Ovary (tissue), 3 donors: ENCODE measurements around the gene CCDC106.

Experiments
- POLR2A ChIP-seq: fragments of 450-650 bp; IDR thresholded peaks from one replicate; pipeline ENCODE4 v1.6.1; 2017; ENCODE audit warnings: antibody characterized with exemption, mild to moderate bottlenecking, moderate library complexity
- TF ChIP-seq, protein P1 (sequence below), 3 donors: fragments of 450-650 bp in 2 of 3; fragments of 200-600 bp in 1 of 3; IDR thresholded peaks; one replicate each; pipeline versions ENCODE4 v1.5.1 to v1.8.0; 2016 to 2022; ENCODE audit warnings: antibody characterized with exemption in 3 of 3, mild to moderate bottlenecking in 1 of 3
- donor health status: DM: no; HTN: no; CAD: no.

GRCh38 chr19:55685776-55686175 is 37.8 kb downstream of the CCDC106 start:
- TF ChIP-seq POLR2A, result no peak
- TF ChIP-seq, protein P1, sequence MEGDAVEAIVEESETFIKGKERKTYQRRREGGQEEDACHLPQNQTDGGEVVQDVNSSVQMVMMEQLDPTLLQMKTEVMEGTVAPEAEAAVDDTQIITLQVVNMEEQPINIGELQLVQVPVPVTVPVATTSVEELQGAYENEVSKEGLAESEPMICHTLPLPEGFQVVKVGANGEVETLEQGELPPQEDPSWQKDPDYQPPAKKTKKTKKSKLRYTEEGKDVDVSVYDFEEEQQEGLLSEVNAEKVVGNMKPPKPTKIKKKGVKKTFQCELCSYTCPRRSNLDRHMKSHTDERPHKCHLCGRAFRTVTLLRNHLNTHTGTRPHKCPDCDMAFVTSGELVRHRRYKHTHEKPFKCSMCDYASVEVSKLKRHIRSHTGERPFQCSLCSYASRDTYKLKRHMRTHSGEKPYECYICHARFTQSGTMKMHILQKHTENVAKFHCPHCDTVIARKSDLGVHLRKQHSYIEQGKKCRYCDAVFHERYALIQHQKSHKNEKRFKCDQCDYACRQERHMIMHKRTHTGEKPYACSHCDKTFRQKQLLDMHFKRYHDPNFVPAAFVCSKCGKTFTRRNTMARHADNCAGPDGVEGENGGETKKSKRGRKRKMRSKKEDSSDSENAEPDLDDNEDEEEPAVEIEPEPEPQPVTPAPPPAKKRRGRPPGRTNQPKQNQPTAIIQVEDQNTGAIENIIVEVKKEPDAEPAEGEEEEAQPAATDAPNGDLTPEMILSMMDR (IDR thresholded peaks at IDR 0.05), result no peak
